HepG2 (cell line): Measurements from ENCODE around the gene NEDD4L. TPM values are rescaled to one million over a fixed set of nuclear protein-coding genes. Genes with fewer than 3 reads are reported as not detected.

Experiments
- ATF4 ChIP-seq, 2 experiments: fragments of 450-650 bp in 1 of 2; sonication (generic) in 1 of 2; formaldehyde crosslinking; IDR thresholded peaks; 2 replicates each; pipeline versions ENCODE4 v1.5.0 to v1.8.0; 2020 to 2022; ENCODE audit warnings: mild to moderate bottlenecking in 1 of 2, missing genetic modification reagents in 1 of 2
- CEBPG ChIP-seq: IDR thresholded peaks from 2 replicates; pipeline ENCODE4 v1.6.1; 2016
- CENPBD1 ChIP-seq: sonication (generic); formaldehyde crosslinking; IDR thresholded peaks from 2 replicates; pipeline ENCODE4 v1.8.0; 2022; ENCODE audit warnings: missing genetic modification reagents, low read depth, mild to moderate bottlenecking, borderline replicate concordance
- CREB1 ChIP-seq, 2 experiments: fragments of 450-650 bp in 1 of 2; IDR thresholded peaks; 2 replicates each; pipeline ENCODE4 v1.6.1; 2016 to 2017; ENCODE audit warnings: control low read depth in 1 of 2, mild to moderate bottlenecking in 1 of 2, missing compliant biosample characterization in 1 of 2, missing genetic modification characterization in 1 of 2
- CSRNP1 ChIP-seq: sonication (generic); formaldehyde crosslinking; IDR thresholded peaks from 2 replicates; pipeline ENCODE4 v1.8.1; 2023; ENCODE audit warnings: mild to moderate bottlenecking, missing genetic modification reagents
- DNMT3B ChIP-seq: conservative IDR thresholded peaks from 2 replicates; pipeline ENCODE4 v1.6.1; 2016; ENCODE audit warnings: missing biosample characterization, control low read depth
- HOXA5 ChIP-seq: sonication (generic); formaldehyde crosslinking; IDR thresholded peaks from 2 replicates; pipeline ENCODE4 v1.4.0; 2020; ENCODE audit warnings: missing genetic modification reagents
- NAIF1 ChIP-seq: sonication (generic); formaldehyde crosslinking; IDR thresholded peaks from 2 replicates; pipeline ENCODE4 v1.5.0; 2020; ENCODE audit warnings: mild to moderate bottlenecking, missing genetic modification reagents, borderline replicate concordance
- PHF5A ChIP-seq: IDR thresholded peaks from one replicate; pipeline ENCODE4 v1.6.1; 2018; ENCODE audit warnings: low read depth, missing genetic modification reagents; ENCODE audit not compliant: unreplicated experiment
- REXO4 ChIP-seq: sonication (generic); formaldehyde crosslinking; IDR thresholded peaks from 2 replicates; pipeline ENCODE4 v1.8.0; 2022; ENCODE audit warnings: missing genetic modification reagents, mild to moderate bottlenecking, borderline replicate concordance
- SMAD3 ChIP-seq: sonication (generic); formaldehyde crosslinking; IDR thresholded peaks from 2 replicates; pipeline ENCODE4 v1.4.0; 2020; ENCODE audit warnings: missing genetic modification reagents
- SOX13 ChIP-seq, 3 experiments: fragments of 450-650 bp in 1 of 3; sonication (generic) in 1 of 3; formaldehyde crosslinking in 1 of 3; IDR thresholded peaks in 2 of 3; conservative IDR thresholded peaks in 1 of 3; 2 replicates each; pipeline versions ENCODE4 v1.5.0 to v1.6.1; 2016 to 2020; ENCODE audit warnings: antibody characterized with exemption in 1 of 3, mild to moderate bottlenecking in 1 of 3, missing compliant biosample characterization in 1 of 3, missing genetic modification reagents in 1 of 3, moderate library complexity in 1 of 3
- TSC22D2 ChIP-seq: sonication (generic); formaldehyde crosslinking; IDR thresholded peaks from 2 replicates; pipeline ENCODE4 v1.5.1; 2020; ENCODE audit warnings: missing genetic modification reagents, mild to moderate bottlenecking, borderline replicate concordance
- ZBTB14 ChIP-seq: sonication (generic); formaldehyde crosslinking; IDR thresholded peaks from 2 replicates; pipeline ENCODE4 v1.4.0; 2020; ENCODE audit warnings: missing genetic modification reagents
- ZBTB34 ChIP-seq: sonication (generic); formaldehyde crosslinking; IDR thresholded peaks from 2 replicates; pipeline ENCODE4 v1.8.0; 2022; ENCODE audit warnings: mild to moderate bottlenecking, missing genetic modification reagents
- ZKSCAN5 ChIP-seq: sonication (generic); formaldehyde crosslinking; IDR thresholded peaks from 2 replicates; pipeline ENCODE4 v1.5.1; 2020; ENCODE audit warnings: mild to moderate bottlenecking, missing genetic modification reagents
- ZNF230 ChIP-seq: sonication (generic); formaldehyde crosslinking; IDR thresholded peaks from 2 replicates; pipeline ENCODE4 v1.4.0; 2020; ENCODE audit warnings: mild to moderate bottlenecking, missing genetic modification reagents
- ZNF280B ChIP-seq: sonication (generic); formaldehyde crosslinking; IDR thresholded peaks from 2 replicates; pipeline ENCODE4 v1.5.0; 2020; ENCODE audit warnings: missing genetic modification reagents, mild to moderate bottlenecking, borderline replicate concordance
- ZNF292 ChIP-seq: sonication (generic); formaldehyde crosslinking; IDR thresholded peaks from 2 replicates; pipeline ENCODE4 v1.8.1; 2022; ENCODE audit warnings: mild to moderate bottlenecking, low read depth, missing genetic modification reagents, borderline replicate concordance
- ZNF496 ChIP-seq: sonication (generic); formaldehyde crosslinking; IDR thresholded peaks from 2 replicates; pipeline ENCODE4 v1.8.1; 2023; ENCODE audit warnings: mild to moderate bottlenecking, moderate library complexity, missing genetic modification reagents; ENCODE audit not compliant: insufficient replicate concordance
- ZSCAN31 ChIP-seq: sonication (generic); formaldehyde crosslinking; IDR thresholded peaks from 2 replicates; pipeline ENCODE4 v1.5.0; 2020; ENCODE audit warnings: low read depth, mild to moderate bottlenecking, missing genetic modification reagents
- ZZZ3 ChIP-seq: sonication (generic); formaldehyde crosslinking; IDR thresholded peaks from 2 replicates; pipeline ENCODE4 v1.4.0; 2020; ENCODE audit warnings: missing genetic modification reagents, mild to moderate bottlenecking, borderline replicate concordance
- polyA plus RNA-seq, 8 experiments: library from polyadenylated mRNA; depleted of rRNA in 3 of 8; stranded (reverse) in 7 of 8; unstranded in 1 of 8; fragments of >200 nt; fragmentation: Illumina TruSeq in 4 of 8; extraction: Trizol in 4 of 8; gene quantifications; 2 replicates each; pipeline versions ENCODE4 v1.2.1 to v1.2.3, GENCODE V29; 2011 to 2016; ENCODE audit warnings: low read depth in 4 of 8, missing spikeins in 1 of 8, mixed read lengths in 1 of 8; ENCODE audit not compliant: insufficient read depth in 1 of 8
- total RNA-seq, 5 experiments: library from RNA; depleted of rRNA; stranded (reverse); fragments of >200 nt; fragmentation: Illumina TruSeq; extraction: Trizol; gene quantifications; 2 replicates each; pipeline ENCODE4 v1.2.3, GENCODE V29; 2016; ENCODE audit warnings: low read depth in 1 of 5

NEDD4L gene
- total and polyA plus RNA-seq, 2 of the 13 experiments (the other 11 are each of a cell fraction or from before 2014, with no cell fraction given), result 168 to 390 TPM

- TF ChIP-seq CREB1 (IDR thresholded peaks at IDR 0.05) (no peak), CREB1 (CRISPR knock-in tag; IDR thresholded peaks at IDR 0.05) (no peak), ZNF230 (CRISPR knock-in tag) (no peak), ZNF496 (no peak), CENPBD1 (CRISPR knock-in tag) (no peak), ZZZ3 (CRISPR knock-in tag) (no peak), ZBTB34 (CRISPR knock-in tag) (no peak), ZNF280B (CRISPR knock-in tag) (no peak), NAIF1 (CRISPR knock-in tag) (no peak), DNMT3B (CRISPR knock-in tag) (no peak), TSC22D2 (CRISPR knock-in tag) (no peak), SOX13 (IDR thresholded peaks at IDR 0.05) (no peak), SOX13 (CRISPR knock-in tag; conservative IDR thresholded peaks at IDR 0.05 in 1 of 2, IDR thresholded peaks at IDR 0.05 in 1 of 2) (peak in 1 of 2 experiments; percentile 9; a peak in 1 of 4 replicates), ZBTB14 (CRISPR knock-in tag) (no peak), PHF5A (CRISPR knock-in tag) (no peak), SMAD3 (no peak), ZKSCAN5 (CRISPR knock-in tag) (no peak), CEBPG (CRISPR knock-in tag) (peak; percentile 4; the same call in 1 of the 2 replicates), HOXA5 (CRISPR knock-in tag) (no peak), ATF4 (CRISPR knock-in tag; IDR thresholded peaks at IDR 0.05) (no peak), ZNF292 (CRISPR knock-in tag) (no peak), CSRNP1 (no peak), ZSCAN31 (no peak), REXO4 (CRISPR knock-in tag) (no peak)
Measured at GRCh38 chr18:58314284-58314683, 270.3 kb downstream of the NEDD4L start (continued).
